ENCODE results near the gene CFAP251. TPM values are rescaled to one million over a fixed set of nuclear protein-coding genes. Genes with fewer than 3 reads are reported as not detected.

The CFAP251 gene
- total RNA-seq, 1 experiment from 2014 or later, result 2.6 TPM

DNA sequence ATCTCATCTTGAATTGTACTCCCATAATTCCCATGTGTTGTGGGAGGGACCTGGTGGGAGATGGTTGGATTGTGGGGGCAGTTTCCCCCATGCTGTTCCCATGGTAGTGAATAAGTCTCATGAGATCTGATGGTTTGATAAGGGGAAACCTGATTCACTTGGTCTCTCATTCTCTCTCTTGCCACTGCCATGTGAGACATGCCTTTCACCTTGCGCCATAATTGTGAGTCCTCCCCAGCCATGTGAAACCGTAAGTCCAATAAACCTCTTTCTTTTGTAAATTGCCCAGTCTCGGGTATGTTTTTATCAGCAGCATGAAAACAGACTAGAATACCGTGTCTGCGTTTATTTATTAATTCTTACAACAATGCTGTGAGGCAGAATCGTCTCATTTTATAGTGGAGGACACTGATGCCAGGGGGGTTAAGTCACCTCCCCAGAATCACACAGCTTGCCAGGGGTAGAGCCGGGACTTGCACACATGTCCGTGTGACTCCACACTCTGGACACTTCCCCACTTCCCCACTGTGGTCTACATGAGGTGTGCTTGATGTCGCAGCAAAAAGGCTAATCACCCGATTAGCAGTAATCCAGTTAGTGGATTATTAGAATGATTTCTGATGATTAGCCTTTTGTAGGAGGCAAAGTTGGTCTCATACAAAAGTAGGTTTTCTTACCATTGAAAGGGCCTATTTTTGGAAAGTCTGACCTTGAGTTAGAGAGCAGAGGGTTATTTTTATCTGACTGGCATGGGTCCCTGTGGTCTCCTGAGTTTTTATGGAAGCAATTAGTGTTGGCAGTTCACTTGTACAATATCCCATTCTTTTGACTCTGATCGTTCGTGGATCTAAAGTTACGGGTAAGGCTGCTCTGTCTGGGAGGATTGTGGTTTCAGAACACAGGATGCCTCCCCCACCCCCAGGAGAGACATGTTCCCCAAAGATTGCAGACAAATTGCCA, 55.9 kb downstream of the CFAP251 start:
- Histone ChIP-seq H3K9me3 (ENCODE audit: control insufficient read depth in 1 of 2, insufficient read depth in 1 of 2, low read depth in 1 of 2, low read length in 2 of 2) (no peaks in the 10 kb centered on the region), H3K9me2 (ENCODE audit: insufficient read depth) (no peaks in the 10 kb centered on the region), H2AFZ (ENCODE audit: low read depth, low read length, poor library complexity, severe bottlenecking) (no peak overlapping the region), H3K9ac (ENCODE audit: low read length) (no peak overlapping the region), H4K20me1 (ENCODE audit: insufficient read depth) (no peaks in the 10 kb centered on the region), H3K79me2 (ENCODE audit: insufficient read depth, low read length) (no peaks in the 10 kb centered on the region), H3K4me3 (replicated peaks in 1 of 2; ENCODE audit: low read depth in 1 of 2, low read length in 2 of 2) (no peak overlapping the region), H3K36me3 (ENCODE audit: control insufficient read depth in 1 of 2, insufficient read depth in 2 of 2, low read length in 2 of 2) (no peaks in the 10 kb centered on the region), H3K4me2 (ENCODE audit: low read length) (no peak overlapping the region), H3K27me3 (ENCODE audit: insufficient read depth, low read length) (peaks cover 4% of the 10 kb centered on the region; the same call in 1 of the 2 replicates), H3K4me1 (ENCODE audit: control insufficient read depth in 1 of 2, insufficient read depth in 2 of 2, low read length in 2 of 2) (no peaks in the 10 kb centered on the region), H3K27ac (ENCODE audit: low read depth, low read length) (no peak overlapping the region)
- ATAC-seq (no peak), DNase-seq (ENCODE audit: low read depth, low spot score) (no peak)
- TF ChIP-seq TCF7L2 (IDR thresholded peaks at IDR 0.05; ENCODE audit: borderline replicate concordance, extremely low read depth, insufficient read depth, insufficient read length) (no peak), SIN3A (IDR thresholded peaks at IDR 0.05; ENCODE audit: low read depth) (no peak), POLR2A (IDR thresholded peaks at IDR 0.05; ENCODE audit: borderline replicate concordance, extremely low read depth, insufficient read depth, insufficient read length) (no peak), FOSL1 (IDR thresholded peaks at IDR 0.05; ENCODE audit: low read depth) (no peak), ZNF274 (IDR thresholded peaks at IDR 0.05; ENCODE audit: low read depth, low read length) (no peak), POLR2AphosphoS5 (IDR thresholded peaks at IDR 0.05; ENCODE audit: low read depth, low read length) (no peak), EZH2 (IDR thresholded peaks at IDR 0.05) (no peak)
- intact Hi-C loops (cut with micrococcal nuclease), result no loop called here
- RAD21 ChIA-PET (ENCODE audit: low non-redundant PET in 1 of 2, low total read pairs in 2 of 2, uncharacterized antibody in 2 of 2, unreplicated experiment in 2 of 2), result no interaction called here
- POLR2A ChIA-PET, result no interaction called here
- CTCF ChIA-PET, result no interaction called here
- BruUV-seq (replicated peaks), result no TSS peak

DNA sequence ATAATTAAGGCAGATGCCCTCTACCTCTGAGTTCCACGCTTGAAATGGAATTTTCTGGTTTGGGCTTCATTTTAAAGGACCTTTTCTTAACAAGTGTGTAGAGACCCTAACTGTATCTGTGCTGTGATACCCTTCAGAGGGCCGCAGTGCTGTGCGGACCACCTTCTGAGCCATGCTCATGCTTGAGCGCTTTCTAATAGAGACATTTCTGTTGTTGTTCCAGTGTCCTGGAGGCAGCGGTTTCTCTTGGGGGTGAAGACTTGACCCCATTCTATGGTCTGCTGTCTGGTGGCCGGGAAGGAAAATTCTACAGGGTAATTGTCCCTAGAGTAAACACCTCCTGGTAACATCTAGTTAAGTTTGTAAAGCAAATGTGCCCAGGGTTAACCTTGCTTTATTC, 56.6 kb downstream of the CFAP251 start:
- POLR2A ChIA-PET, result no interaction called here
- TF ChIP-seq EZH2 (IDR thresholded peaks at IDR 0.05) (no peak), YY1 (IDR thresholded peaks at IDR 0.05; ENCODE audit: extremely low read depth, insufficient replicate concordance, low read depth, low read length) (no peak), ELF1 (IDR thresholded peaks at IDR 0.05; ENCODE audit: borderline replicate concordance, low read depth) (no peak), ZNF274 (IDR thresholded peaks at IDR 0.05; ENCODE audit: low read depth, low read length) (no peak), JUND (IDR thresholded peaks at IDR 0.05) (no peak), POLR2A (IDR thresholded peaks at IDR 0.05; ENCODE audit: borderline replicate concordance, extremely low read depth, insufficient read depth, insufficient read length) (no peak), RAD21 (IDR thresholded peaks at IDR 0.05; ENCODE audit: low read depth) (no peak), FOSL1 (IDR thresholded peaks at IDR 0.05; ENCODE audit: low read depth) (no peak), POLR2AphosphoS5 (IDR thresholded peaks at IDR 0.05; ENCODE audit: low read depth, low read length) (no peak), ZFX (IDR thresholded peaks at IDR 0.05) (no peak), SRF (IDR thresholded peaks at IDR 0.05; ENCODE audit: low read depth) (no peak)
- TF ChIP-seq, protein P1, sequence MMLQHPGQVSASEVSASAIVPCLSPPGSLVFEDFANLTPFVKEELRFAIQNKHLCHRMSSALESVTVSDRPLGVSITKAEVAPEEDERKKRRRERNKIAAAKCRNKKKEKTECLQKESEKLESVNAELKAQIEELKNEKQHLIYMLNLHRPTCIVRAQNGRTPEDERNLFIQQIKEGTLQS (IDR thresholded peaks at IDR 0.05), result no peak
- TF ChIP-seq, protein P2, sequence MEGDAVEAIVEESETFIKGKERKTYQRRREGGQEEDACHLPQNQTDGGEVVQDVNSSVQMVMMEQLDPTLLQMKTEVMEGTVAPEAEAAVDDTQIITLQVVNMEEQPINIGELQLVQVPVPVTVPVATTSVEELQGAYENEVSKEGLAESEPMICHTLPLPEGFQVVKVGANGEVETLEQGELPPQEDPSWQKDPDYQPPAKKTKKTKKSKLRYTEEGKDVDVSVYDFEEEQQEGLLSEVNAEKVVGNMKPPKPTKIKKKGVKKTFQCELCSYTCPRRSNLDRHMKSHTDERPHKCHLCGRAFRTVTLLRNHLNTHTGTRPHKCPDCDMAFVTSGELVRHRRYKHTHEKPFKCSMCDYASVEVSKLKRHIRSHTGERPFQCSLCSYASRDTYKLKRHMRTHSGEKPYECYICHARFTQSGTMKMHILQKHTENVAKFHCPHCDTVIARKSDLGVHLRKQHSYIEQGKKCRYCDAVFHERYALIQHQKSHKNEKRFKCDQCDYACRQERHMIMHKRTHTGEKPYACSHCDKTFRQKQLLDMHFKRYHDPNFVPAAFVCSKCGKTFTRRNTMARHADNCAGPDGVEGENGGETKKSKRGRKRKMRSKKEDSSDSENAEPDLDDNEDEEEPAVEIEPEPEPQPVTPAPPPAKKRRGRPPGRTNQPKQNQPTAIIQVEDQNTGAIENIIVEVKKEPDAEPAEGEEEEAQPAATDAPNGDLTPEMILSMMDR (IDR thresholded peaks at IDR 0.05 in 2 of 3, conservative IDR thresholded peaks at IDR 0.05 in 1 of 3; ENCODE audit: borderline replicate concordance in 1 of 3, insufficient read depth in 1 of 3, low read depth in 2 of 3, low read length in 2 of 3), result no peak

More for the DNA sequence above, 56.6 kb downstream of the CFAP251 start:
- Histone ChIP-seq H3K36me3 (ENCODE audit: control insufficient read depth in 1 of 2, insufficient read depth in 2 of 2, low read length in 2 of 2) (no peaks in the 10 kb centered on the region), H3K9ac (ENCODE audit: low read length) (no peak overlapping the region), H3K27ac (ENCODE audit: low read depth, low read length) (no peak overlapping the region), H2AFZ (ENCODE audit: low read depth, low read length, poor library complexity, severe bottlenecking) (no peak overlapping the region), H3K9me3 (ENCODE audit: control insufficient read depth in 1 of 2, insufficient read depth in 1 of 2, low read depth in 1 of 2, low read length in 2 of 2) (no peaks in the 10 kb centered on the region), H3K9me2 (ENCODE audit: insufficient read depth) (no peaks in the 10 kb centered on the region), H3K4me3 (replicated peaks in 1 of 2; ENCODE audit: low read depth in 1 of 2, low read length in 2 of 2) (no peak overlapping the region), H3K4me1 (ENCODE audit: control insufficient read depth in 1 of 2, insufficient read depth in 2 of 2, low read length in 2 of 2) (no peaks in the 10 kb centered on the region), H3K4me2 (ENCODE audit: low read length) (no peak overlapping the region), H3K79me2 (ENCODE audit: insufficient read depth, low read length) (no peaks in the 10 kb centered on the region), H3K27me3 (ENCODE audit: insufficient read depth, low read length) (peaks cover 4% of the 10 kb centered on the region; the same call in 1 of the 2 replicates), H4K20me1 (ENCODE audit: insufficient read depth) (no peaks in the 10 kb centered on the region)
- ChIA-PET RAD21 (ENCODE audit: low non-redundant PET in 1 of 2, low total read pairs in 2 of 2, uncharacterized antibody in 2 of 2, unreplicated experiment in 2 of 2) (no interaction called here), CTCF (no interaction called here)
- BruUV-seq (replicated peaks), result no TSS peak
- ATAC-seq, result no peak
- DNase-seq (ENCODE audit: low read depth, low spot score), result no peak
- intact Hi-C loops (cut with micrococcal nuclease), result no loop called here

Measured in HCT116 (cell line).